Measurements from ENCODE around the gene FGGY.
"Not testable (repeated sequence)": the region's sequence is repeated elsewhere in the genome, so short reads cannot be mapped to it uniquely, and the experiment has no call there.

Gene FGGY

DNA sequence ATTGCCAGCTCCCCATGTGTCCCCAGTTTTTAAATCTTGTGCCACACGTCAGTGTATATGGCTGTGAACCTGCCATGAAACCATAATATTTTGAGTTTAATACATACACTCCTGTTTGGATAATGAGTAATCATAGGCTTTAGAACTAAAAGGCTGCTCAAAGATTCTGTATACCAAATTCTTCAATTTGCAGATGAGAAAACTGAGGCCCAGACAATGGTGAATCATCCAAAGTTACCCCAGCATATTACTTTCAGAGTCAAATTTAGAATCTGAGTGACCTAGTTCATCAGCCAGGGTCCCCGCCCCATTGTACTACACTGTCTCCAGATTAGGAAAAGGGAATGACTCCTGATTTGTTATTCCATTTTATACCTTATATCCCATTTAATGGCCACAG, 224.6 kb downstream of the FGGY start:
- no peak for DNase-seq

DNA sequence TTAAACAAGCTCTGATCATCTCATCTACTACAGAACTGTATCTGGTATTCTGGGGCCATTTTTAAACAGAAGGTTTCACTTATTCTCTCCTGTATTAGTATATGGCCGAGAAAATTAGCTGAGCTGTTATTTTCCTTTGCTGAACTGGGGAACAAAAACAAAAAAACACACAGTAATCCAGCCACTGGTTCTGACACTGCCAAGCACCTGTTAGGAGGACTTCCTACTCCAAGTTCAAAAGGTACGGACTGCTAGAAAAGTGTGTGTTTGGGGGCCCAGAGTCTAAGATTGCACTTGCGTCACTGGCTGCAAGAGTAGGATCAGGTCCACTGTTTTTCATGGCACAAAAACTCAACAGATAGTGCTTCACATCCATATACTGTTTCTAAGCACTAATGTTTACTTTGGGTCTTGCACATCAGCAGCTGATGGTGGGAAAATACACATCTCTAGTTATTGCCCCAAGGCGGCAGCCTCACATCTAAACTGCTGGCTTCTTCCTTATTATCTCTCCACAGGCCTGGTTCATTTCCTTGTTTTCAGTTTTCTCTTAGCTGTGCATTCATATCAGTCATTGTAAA, 226.1 kb downstream of the FGGY start:
- DNase-seq, result no peak

DNA sequence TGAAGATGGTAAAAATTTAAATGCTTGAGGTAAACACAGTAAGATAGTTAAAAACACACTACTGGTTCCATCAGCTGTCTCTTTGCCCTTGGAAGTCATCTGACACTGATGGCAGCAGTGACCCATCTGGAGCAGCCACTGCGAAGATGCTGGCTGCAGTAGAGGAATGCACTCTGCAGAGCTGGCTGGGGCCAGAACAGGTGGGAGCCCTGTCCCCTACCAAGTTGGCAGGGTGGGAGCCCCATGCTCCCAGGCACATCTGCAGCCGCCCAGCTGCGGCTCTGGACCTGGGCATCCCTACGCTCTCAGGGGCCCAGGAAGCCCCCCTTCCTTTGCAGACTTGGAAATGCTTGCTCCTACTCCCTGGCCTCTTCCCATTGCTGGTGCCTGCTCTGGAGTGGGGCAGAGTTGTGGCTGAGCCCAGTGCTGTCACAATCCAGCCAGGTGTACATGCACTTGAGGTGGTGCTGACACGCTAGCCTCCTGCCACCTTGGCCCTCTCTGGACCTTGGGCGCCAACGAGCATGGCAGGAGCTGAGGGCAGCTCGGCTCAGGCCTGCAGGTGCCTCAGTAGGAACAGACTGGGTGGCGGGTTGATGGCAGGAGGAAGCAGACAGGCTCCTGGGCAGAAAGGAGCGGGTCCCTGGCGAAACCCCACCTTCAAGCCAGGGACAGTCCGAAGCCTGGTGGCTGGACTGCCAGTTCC, 227.0 kb downstream of the FGGY start:
- no peak for DNase-seq

DNA sequence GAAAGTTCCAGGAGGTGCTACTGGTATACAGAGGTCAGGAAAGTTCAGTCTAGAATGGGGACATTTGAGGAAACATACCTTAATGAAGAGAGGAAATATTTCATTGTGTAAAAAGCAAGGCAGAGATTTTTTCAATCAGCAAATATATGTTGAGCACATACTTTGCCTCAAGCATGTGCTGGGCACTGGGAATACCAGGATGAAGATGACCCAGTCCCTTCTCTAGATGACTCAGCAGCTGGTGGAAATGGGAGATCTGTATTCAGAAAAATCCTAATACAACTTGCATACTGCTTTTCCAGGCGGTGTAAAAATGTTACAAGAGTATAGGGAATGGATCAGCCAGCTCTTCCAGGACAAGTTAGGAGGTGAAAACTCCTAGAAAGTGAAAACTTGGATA, 229.3 kb downstream of the FGGY start:
- no peak for DNase-seq

GRCh38 chr1:59528471-59528870, 231.6 kb downstream of the FGGY start:
- no peak for DNase-seq

- DNase-seq, result no peak
These were observed 232.0 kb downstream of the FGGY start for GRCh38 chr1:59528900-59529299.

DNA sequence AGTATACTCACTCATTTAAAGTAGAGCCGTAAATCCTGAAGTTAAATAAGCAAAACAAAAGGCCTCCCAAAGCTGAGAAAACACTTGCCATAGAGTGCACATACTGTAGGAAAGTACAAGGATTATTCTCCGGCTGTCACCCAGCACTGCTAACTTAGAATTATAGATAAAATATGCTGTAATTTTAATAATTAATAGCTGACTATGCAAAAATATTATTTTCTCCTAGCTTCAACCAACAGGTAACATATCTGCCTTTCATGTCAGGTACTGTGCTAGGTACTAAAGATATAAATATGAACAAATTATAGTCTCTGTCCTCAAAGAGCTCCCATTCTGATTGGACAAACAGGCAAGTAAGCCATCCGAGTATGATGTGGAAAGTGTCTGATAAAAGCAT, 233.2 kb downstream of the FGGY start:
- no peak for DNase-seq

DNA sequence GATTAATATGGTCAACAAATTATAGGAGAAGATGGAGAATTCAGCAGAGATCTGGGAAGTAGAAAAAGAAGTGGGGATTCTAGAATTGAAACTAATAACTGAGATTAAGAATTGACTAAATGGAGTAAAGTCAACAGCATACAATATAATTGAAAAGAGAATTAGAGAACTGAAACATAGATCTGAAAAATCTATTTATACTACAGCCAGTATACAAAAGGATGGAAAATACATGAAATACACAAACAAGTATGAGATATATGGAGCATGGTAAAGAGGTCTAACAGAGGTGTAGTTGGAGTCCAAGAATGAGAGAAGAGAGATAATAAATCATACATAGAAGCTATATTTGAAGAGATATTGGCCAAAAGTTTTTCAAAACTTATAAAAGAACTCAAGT, 235.2 kb downstream of the FGGY start:
- DNase-seq, result no peak

- not testable (repeated sequence) for DNase-seq
These were observed 241.6 kb downstream of the FGGY start for GRCh38 chr1:59538476-59538875.

- no peak for DNase-seq
These were observed 243.2 kb downstream of the FGGY start for GRCh38 chr1:59539961-59540681.

GRCh38 chr1:59541161-59541560, 244.3 kb downstream of the FGGY start:
- DNase-seq, result no peak

- no peak for DNase-seq
These were observed 245.0 kb downstream of the FGGY start for GRCh38 chr1:59541891-59542290.

GRCh38 chr1:59543211-59543668, 246.3 kb downstream of the FGGY start:
- no peak for DNase-seq

DNA sequence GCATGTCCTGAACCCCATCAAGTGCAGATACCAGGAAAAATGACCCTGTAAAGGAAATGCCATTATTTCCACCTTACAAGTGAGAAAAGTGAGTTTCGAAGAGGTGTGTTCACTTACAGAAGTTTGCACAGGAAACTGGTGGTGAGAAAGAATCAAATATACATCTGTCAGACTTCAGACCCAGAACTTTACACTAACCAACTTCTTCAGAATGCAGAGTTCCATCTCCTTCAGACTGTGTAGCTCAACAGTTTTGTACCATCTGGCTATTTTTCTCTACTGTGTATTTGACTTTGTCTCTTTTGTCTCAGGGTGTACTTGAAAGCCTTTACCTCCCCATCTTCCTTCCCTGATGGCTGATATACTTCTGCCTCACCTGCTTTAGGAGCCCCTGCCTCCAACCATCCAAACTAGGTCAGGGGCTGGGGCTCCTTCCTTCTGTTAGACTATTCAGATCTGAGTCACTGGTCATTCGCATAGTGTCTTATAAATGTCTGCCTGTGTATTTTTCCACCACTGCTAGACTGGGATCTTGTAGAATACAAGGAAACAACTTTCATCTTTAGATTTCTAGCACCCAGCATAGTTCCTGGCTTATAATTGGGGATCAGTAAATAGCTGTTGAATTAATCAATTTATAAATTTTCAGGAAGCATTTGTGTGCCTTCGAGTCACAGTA, 247.9 kb downstream of the FGGY start:
- DNase-seq, result no peak

GRCh38 chr1:59545830-59546229, 248.9 kb downstream of the FGGY start:
- no peak for DNase-seq

- DNase-seq, result no peak
These were observed 252.4 kb downstream of the FGGY start for GRCh38 chr1:59549066-59549837.

- DNase-seq, result no peak
These were observed 253.0 kb downstream of the FGGY start for GRCh38 chr1:59549903-59550302.

DNA sequence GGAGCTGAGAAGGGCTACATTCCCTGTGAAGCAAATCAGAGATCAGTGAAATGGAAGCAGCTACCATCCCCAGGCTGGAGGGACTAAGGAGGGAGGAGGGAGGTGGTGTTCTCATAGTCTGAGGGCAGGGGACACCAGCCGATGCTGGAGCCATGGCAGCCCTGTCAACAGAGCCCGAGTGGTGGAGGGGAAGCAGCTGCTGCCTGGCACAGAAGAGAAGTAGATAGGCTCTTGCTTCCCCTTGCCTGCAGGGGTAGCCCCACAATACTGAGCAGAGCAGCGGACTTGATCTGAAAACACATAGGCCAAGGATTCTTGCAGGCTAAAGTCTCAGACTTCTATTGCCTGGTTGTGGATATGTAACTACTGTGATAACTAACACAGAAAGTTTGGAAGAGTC, 255.1 kb downstream of the FGGY start:
- DNase-seq, result no peak

DNA sequence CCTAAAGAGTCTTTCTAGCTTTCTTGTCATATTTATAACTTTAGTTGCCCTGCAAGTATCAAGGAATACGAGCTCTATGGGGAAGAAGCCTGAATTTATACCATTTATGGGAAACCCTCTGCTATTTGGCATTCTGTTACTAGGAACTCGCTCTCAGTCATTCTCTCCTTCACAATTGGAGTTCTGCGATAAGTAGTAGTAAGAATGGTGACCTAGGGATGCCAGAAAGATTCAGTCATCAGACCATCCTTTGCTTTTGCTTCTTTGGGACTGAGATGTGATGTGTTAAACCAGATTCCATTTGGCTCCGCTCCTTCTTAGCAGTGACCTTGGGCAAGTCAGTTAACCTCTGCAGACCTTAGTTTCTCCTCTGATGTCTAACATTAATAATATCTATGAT, 256.5 kb downstream of the FGGY start:
- DNase-seq, result no peak

- no peak for DNase-seq
These were observed 257.2 kb downstream of the FGGY start for GRCh38 chr1:59554011-59554663.

GRCh38 chr1:59554752-59555151, 257.9 kb downstream of the FGGY start:
- DNase-seq, result no peak

GRCh38 chr1:59556398-59556797, 259.5 kb downstream of the FGGY start:
- no peak for DNase-seq
